Epithelial cell of proximal tubule (primary cell): ENCODE results near the gene GRM5. TPM values are rescaled to one million over a fixed set of nuclear protein-coding genes. Genes with fewer than 3 reads are reported as not detected.

ENCODE experiments used
- DNase-seq: peaks from one replicate; pipeline ENCODE4 v3.0.0-alpha.2; 2011; ENCODE audit warnings: low read depth
- H3K4me3 ChIP-seq: 2 replicates; pipeline ENCODE4 v1.5.1; 2011; ENCODE audit warnings: low read depth, mild to moderate bottlenecking, low read length
- CTCF ChIP-seq: conservative IDR thresholded peaks from 2 replicates; pipeline ENCODE4 v1.5.1; 2012; ENCODE audit warnings: low read depth, mild to moderate bottlenecking, low read length
- total RNA-seq: library from RNA; depleted of rRNA; stranded (reverse); fragments of >200 nt; gene quantifications from 2 replicates; pipeline ENCODE4 v1.2.3, GENCODE V29; 2015

Gene GRM5
- total RNA-seq, 1 donor from 2014 or later: 0.12 TPM

- no peak for TF ChIP-seq CTCF
These were observed 609.8 kb downstream of the GRM5 start for GRCh38 chr11:88455974-88456373.

GRCh38 chr11:88454881-88455280 lies 610.9 kb downstream of the GRM5 start:
- H3K4me3 ChIP-seq: no peak overlapping the region
- TF ChIP-seq CTCF: no peak
- DNase-seq: no peak

More at GRCh38 chr11:88455974-88456373, 609.8 kb downstream of the GRM5 start:
- H3K4me3 ChIP-seq: no peak overlapping the region
- DNase-seq: no peak

Other genes starting within 250 kb of the GRM5 start
- not detected in 2 replicates for gene TYR, start 111.9 kb upstream of the GRM5 start, total RNA-seq